Activated CD4-positive, CD25-positive, alpha-beta regulatory T cell treated with anti-CD3 and anti-CD28 coated beads, Interleukin-2, amount 50 U/mL, for 16 hours (primary cell): ENCODE data around the gene CRYBB1.

Source experiments
- DNase-seq: peaks from one replicate; pipeline ENCODE4 v3.0.0-alpha.2; 2020; ENCODE audit warnings: low read depth, low spot score

The CRYBB1 gene

DNA sequence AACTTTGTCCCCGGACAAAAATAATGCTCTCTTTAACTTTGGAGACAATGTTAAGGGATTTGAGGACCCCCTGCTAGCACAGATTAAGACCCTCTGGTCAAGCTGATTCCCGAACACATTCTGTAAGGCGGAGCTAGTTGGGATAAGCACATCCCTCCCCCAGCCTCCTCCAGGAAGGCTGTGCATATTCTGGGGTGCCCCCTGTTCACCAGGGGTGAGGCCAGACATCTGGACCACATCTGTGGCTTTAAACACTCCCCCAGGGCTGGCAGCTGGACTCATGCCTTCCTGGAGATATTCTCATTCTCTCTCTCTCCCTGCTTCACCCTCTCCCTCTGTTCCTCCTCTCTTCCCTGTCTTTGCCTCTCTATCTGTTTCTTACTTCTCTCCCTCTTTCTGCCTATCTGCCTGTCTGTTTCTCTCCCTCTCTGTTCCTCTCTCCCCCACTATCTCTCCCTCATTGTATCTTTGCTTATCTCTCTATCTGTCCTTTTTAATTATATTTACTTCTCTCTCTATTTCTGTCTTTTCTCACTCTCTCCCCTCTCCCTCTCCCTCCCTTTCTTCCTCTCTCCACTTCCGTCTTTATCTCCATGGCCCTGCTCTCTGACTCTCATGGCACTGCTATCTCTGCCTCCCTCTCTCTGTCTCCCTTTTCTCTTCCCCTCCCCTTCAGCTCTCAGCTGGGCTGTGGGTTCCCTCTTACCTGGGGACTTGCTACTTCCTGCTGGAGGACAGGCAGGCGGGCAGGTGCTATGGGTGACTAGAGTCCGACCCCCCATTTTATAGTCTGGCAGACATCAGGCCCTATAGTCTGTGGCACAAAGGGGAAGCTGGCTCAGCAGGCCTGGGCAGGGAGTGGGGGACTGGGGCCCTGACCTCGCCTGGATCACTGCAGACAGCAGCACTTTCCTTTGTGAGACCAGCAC, at the start of gene CRYBB1:
CRYBB1 (minus strand) TSS at position 757 of the 929 bp plus-strand sequence. CDS start 1,708 bp downstream, outside the sequence.
- no peak for DNase-seq

DNA sequence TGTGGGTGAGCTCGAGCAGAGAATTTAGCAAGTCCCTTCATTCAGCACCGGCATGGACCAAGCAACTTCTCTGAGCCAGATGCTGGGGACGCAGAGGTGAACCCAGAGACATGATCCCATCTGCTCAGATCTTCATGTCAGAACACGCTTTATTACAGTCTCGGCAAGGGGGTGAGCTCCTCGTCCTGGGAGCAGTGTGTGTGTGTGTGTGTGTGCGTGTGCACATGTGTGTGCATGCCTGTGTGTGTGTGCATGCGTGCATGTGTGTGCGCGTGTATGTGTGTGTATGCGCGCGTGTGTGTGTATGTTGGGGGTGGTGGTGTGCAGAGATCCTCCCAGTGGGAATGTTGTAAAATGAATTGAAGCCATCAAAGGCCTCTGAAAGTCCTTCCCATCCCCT, 49.3 kb upstream of the CRYBB1 start:
- DNase-seq, result no peak

DNA sequence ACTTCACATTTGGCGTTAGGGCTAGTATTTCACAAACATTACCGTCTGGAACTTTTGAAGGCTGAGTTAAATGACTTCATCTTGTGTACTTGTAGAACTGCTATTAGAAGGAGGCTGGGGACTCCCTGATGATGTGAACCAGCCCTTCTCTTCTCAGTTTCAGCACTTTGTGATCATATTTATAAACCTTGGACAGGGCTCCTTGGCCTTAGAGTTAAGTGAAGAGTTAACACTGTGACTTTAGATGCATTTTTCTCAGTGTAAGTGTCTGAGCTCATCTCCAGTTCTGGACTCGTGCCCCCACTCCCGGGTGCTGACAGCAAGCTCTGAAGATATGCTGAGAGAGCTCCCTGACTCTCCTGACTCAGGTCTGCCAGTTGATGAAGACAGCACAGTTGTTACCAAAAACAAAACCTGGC, 48.0 kb upstream of the CRYBB1 start:
- DNase-seq, result no peak

DNA sequence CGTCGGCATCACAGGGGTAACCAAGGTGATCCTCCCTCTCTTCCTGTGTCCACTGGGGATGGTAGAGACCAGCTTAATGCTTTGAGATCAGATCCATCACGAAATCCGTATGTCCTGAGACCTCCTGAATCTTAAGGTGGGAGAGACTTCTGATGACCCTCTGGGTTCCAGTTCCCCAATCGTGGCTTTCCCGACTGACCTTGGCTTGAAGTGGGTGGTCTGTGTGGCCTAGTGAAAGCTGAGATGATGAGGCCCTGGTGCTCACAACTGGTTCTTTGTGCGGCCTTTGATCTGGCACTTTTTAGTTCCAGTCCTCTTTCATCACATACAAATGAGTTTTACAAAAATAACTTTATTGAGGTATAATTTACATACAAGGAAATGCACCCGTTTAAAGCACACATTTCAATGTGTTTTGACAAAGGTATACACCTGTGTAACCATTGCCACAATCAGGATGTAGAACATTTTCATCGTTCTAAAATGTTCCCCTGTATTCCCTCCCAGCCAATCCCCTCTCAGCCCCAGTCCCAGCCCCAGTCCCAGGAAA, 45.6 kb upstream of the CRYBB1 start:
- DNase-seq, result no peak

DNA sequence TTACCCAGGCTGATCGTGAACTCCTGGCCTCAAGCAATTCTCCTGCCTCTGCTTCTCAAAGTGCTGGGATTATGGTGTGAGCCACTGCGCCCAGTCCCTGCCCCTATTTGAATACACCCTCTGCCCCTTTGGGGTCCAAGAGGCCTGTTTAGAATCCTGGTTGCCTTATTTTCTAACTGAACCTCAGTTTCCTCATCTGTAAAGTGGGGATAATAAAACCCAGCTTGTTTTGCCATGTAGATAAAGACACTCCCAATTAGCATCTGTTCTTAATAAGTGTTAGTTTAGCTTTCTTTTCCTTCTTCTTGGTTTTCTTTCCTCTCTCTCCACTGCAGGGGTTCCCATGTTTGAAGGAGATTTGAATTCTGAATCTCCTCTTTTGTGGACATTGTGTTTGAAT, 44.3 kb upstream of the CRYBB1 start:
- DNase-seq, result no peak

DNA sequence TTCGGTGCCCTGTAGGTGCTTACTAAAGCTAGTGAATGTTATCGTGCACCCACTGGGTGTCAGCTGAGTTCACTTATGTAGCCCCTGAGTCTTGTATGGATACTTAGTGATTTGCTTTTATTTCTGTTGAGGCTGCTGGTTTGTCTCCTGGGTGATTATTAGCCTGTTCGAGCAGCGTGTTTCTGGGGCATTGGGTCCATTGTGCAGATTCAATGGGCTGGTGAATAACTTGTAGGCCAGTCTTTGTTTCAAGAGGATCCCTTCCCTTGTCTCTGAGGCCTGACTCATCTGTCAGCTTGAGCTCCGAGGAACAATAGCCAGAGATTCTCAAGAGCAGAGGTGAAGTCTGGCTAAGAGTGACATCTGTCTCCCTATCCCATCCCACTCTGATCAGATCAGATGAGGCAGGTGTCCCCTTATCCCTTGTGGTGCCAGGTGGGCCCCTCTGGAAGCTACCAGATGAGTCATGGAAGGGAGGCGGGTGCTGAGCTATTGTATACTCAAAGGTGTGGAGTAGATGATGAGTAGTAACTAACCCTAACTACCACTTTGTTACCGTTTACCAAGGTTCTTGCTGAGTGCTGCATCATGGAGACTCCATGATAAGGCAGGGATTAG, 43.2 kb upstream of the CRYBB1 start:
- no peak for DNase-seq

DNA sequence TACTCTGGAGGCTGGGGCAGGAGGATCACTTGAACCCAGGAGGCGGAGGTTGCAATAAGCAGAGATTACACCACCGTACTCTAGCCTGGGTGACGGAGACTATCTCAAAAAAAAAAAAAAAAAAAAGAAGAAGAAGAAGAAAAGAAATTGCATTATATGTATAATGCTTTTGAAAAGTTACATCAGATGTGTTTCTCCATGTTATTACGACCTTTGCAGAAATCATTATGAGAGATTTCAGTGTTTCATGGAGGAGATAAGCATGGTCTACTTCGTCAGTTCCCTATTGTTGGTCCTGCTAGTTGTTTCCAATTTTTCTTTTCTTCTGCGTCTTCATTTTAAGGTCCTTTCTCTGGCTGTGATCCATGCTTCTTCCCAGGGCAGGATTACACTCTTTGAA, 42.5 kb upstream of the CRYBB1 start:
- DNase-seq, result no peak

DNA sequence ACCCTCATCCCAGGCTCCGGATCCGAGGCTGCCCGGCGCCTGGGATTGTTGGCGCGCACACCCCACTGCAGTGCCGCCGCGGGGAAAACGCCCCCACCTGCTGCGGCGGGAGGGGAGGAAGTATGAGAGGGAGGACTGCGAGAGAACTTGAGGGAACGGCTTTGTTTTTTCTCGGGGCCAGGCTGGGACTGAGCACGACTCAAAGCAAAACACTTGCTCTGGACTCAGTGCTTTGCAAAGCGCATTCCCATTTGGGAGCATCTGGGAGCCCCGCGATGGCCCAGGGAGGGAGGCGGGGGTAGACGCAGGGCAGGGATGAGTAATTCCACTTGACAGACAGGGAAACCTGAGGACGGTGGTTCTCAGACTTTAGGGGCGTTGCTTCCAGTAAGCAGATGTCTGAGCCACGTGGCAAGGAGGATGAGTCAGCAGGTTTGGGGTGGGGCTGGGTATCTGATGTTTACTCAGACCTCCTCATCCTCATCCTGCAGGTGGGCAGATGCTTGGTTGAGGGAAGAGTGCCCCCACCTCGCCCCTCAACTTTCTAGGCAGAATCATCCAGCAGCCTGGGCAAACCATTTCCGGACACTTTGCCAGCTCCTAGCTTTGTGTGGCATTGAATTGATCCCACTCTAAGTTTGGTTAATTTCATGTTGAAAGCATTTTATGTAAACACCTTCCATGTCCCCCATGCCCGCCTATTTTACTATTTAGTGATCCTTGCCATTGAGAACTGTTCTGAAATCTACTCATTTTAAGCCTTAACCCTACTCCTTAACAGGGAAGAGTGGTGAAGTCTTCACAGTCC, 41.0 kb upstream of the CRYBB1 start:
- DNase-seq, result peak; percentile 58

DNA sequence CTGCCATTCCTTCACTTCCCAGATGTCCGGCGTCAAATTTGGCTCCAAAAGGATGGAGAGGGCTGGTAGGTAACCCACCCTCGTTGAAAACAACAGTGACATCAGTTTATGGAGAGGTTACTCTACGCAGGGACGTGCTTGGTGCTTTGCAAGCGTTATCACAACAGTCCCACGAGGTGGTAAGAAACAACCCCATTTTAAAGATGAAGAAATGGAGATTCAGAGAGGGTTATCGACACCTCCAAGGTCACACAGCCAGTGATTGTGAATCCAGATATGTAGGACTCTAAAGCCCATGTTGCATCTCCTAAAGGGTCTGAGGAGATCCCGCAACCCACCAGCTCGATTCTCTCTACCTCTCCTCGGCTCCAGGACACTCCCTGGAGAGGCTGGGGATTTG, 40.3 kb upstream of the CRYBB1 start:
- DNase-seq, result no peak

DNA sequence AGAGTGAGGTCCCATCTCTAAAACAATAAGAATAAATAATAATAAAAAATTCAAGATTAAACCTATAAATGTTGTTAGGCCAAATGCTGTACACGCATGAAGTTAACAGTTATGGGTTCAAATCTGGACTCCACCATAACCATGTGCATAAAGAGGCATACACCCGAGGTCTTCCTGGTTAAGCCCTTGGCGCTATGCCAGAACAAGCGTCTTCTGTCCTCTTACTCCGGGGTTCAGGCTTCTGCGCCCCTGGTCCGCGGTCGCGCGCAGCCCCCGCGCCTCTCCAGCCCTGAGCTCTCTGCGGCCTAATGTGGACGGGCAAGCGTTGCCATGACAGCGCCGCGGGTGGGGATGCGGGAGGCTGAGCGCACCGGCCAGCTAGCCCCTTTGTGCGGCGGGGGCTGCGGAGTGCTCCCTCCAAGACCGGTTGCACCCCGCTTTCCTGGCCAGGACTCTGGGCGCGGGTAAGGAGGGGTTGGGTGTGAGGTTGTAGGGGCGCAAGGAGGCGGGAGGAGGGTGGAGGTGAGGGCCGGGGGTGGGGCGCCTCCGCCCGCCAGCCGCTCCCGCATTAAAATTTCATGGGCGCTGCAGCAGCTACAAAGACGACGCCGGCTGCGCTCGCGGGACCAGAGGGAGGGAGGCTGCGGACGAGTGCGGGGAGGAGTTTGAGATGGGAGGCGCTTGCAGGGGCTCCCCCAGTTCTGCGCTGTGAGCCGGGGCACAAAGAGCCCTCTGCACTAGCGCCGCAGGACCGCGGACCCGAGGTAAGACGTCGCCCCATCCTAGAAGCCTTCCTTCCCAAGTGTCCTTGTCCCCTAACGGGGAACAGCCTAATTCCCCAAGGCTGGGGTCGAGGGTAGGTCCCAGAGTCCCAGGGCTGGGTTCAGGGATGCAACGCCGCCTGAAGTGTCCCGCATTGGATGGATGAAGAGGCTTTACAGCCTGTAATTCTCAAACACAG, 39.3 kb upstream of the CRYBB1 start, which contains the start of gene MIAT:
MIAT (plus strand) TSS at position 698 of the 961 bp plus-strand sequence.
- DNase-seq, result no peak

DNA sequence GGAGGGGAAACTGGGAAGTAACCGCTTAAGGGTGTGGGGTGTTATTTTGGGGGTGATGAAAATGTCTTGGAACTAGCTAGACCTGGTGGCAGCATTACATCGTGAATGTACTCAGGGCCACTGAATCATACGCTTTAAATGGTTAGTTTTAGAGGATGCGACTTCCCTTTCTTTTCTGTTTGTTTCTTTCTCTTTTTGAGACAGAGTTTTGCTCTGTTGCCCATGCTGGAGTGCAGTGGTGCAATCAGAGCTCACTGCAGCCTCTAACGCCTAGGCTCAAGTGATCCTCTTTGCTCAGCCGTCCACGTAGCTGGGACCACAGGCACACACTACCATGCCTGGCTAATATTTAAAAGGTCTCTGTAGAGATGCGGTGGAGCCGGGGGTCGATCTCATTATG, 34.0 kb upstream of the CRYBB1 start:
- no peak for DNase-seq

DNA sequence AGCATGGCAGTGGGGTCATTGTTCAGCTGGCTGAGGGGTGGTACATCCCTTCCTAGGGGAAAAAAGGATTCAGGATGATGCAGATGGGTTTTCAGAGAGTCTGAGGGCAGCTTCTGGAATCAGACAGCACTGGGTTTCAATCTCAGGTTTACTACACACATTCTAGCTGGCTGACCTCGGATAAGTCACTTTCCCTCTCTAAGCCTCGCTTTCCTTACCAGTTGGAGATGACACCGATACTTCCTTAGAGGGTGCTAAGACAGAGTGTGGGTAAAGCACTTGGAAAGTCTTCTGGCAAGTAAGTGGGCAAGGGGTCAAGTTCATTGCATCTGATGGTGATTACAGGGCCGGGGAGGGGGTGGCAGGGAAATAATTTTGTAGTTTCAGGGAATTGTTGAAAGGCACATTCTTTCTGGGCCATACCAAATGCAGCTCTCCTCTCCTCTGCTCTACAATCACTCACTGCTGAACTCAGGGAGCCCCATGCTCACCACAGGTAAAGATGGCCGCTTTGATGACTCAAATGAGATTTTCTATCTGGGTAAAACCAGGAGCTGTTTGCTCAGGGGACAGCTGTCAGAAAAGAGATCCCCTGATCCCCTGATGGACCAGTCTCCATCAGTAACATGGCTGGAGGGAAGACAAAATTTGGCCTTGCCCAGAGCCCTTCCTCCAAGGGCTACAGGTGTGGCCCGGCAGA, 33.0 kb upstream of the CRYBB1 start:
- DNase-seq, result no peak

DNA sequence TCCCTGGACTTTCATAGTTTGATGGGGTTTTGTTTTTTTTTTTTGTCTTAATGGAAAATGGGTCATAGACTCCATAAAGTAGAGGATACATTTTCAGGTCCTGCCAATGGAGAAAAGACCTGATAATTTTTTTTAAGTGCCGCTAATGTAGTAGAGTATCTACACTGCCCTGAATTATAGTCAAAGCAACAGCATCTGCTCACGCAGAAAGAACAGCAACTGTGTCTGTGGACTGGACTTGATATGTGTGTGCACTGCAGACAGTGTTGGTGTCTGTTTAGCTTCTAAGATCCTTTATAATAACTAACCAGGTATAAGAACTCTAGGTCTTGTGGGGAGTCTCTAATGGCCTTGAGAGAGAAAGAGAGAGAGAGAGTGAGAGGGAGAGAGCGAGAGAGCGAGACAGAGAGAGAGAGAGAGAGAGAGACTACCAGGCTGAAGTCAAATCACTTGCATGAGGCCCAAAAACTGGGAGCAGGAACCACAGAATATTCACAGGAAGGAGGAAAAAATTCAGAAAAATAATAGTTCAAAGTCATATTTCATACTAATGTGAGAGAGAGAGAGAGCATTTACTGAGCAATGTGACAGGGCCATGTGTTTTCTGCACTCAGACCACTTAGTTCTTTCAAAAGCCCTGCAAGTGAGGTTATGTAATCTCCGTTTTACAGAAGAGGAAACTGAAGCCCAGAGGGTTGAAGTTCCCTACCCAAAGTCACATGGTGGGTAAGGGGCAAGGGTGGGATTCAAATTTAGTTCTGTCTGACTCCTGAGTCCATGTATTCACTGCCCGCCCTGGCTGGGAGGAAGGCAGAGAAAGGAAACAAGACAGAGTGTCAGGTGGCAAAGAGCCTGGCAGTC, 30.9 kb upstream of the CRYBB1 start:
- DNase-seq, result no peak

DNA sequence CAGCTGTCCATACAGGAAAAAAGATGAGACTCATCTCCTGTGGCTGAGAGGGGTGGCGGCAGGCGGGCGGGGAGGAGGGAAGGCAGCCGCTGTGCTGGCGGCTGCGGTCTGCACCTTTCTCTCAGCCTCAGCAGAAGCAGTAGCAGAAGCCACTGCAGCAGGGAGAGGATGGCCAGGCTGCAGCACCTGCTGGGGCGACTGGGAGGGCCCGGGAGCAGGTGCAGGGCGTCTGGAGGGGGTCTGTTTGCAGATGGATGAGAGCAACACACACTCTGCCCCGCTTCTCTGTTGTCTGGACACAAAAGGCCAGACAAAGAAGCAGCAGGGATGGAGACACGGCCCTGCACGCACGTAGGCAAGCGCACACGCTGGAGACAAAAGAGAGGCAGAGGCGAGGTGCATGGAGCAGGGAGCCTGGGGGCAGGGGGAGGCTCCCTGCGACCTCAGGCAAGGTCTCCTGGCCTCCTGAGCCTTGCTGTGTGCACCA, 30.2 kb upstream of the CRYBB1 start:
- DNase-seq, result no peak

DNA sequence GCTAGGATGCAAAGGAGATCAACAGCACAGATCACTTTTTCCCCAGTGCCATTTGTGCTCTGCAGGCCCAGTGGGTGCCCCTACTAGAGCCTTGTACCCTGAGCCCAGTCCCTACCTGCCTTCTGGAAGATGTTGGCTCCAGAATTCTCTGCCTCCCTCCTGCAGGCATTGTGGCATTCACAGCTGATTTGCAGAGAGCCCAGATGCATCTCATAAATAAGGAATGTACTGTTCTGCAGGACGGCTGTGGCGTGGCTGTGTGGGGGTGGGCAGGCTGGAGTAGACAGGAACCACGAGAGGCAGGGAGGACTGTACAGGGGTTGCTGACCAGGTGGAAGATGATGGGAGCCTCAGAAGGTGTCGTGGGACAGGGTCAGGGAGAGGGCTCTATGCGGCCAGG, 28.3 kb upstream of the CRYBB1 start:
- DNase-seq, result no peak

DNA sequence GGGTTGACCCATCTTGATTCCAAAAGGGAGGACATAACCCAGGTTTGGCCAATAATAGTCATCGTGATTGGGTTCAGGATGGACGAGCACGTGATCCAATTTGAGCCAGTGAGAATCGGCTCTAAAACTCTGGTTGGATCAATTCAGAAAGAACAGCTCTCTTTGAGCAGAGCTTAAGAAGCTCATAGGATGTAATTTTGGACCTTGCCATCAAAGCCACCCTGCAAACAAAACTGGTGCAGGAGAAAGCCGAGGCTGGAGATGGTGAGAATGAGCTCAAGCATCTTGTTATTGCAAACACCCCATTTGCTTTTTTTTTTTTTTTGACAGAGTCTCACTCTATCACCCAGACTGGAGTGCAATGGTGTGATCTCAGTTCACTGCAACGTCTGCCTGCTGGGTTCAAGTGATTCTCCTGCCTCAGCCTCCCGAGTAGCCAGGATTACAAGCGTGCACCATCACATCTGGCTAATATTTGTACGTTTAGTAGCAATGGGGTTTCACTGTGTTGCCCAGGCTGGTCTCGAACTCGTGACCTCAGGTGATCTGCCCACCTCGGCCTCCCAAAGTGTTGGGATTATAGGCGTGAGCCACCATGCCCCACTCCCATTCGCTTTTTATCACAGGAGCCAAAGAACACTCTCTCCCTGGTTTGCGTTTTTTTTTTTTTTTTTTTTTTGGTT, 25.7 kb upstream of the CRYBB1 start:
- no peak for DNase-seq

DNA sequence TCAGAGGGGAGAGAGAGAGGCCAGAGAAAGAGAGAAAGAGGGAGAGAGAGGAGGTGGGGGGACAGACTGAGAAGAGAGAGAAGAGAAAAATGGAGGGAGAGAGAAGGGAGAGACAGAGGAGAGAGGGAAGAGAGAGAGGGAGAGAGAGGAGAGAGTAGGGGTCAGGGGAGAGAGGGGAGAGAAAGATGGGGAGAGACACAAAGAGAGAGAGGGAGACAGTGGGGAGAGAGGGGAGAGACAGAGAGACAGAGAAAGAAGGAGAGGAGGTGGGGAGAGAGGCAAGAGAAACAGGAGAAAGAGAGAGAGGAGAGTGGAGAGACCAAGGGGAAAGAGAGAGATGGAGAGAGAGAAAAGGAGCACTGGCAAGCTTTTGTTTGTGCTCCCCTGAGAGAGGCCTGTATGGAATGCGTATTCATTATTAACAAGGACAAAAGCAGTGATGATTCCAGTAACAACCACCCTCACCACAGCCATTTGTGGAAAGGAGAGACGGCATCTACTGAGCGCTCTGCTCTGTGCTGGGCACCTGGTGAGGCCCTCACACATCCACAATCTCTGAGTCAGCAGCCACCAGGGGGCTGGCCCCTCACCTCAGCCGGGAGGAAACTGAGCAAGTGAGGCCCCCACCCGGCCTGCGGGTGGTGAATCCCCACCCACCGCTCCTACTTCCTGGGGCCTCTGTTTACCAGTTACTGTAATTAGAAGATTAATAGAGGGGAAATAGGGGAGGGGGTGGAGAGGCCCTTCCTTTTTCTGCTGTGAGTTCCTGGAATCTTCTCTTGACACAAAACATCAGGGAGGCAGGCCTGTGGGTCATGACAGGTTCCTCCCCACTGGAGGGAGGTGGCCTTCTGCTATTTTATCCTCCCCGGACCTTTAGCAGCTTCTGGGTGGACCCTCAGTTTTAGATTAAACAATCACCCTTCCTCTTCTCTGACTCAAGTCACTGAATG, 24.9 kb upstream of the CRYBB1 start:
- DNase-seq, result peak; percentile 61
